HepG2 (cell line): ENCODE results near the gene IFNA2. TPM values are rescaled to one million over a fixed set of nuclear protein-coding genes. Genes with fewer than 3 reads are reported as not detected.

Experiments
- ATAC-seq: fragments of 200-7000 bp; cut with Tn5 transposase; 3 replicates; pipeline ENCODE4 v1.9.1; 2020; ENCODE audit warnings: mild to moderate bottlenecking, moderate library complexity
- BruUV-seq: library from RNA; stranded (reverse); fragments of 400-500 nt; replicated peaks from 2 replicates; lab custom pipeline; 2021; lab: Mats Ljungman, UMichigan
- CTCF ChIA-PET: fragments of 300-600 bp; formaldehyde crosslinking; extraction: SDS; loops from one replicate; lab custom pipeline; 2021; ENCODE audit warnings: low total read pairs, inconsistent platforms, low intra/inter-chr PET ratio; lab: Yijun Ruan, JAX
- POLR2A ChIA-PET: fragments of 350-600 bp; sonication (Branson Sonifier 250); formaldehyde crosslinking; loops from one replicate; lab custom pipeline; 2020; ENCODE audit warnings: antibody characterized with exemption, inconsistent platforms; lab: Yijun Ruan, JAX
- DNase-seq: peaks from one replicate; pipeline ENCODE4 v3.0.0-alpha.2; 2015; ENCODE audit warnings: low spot score
- FAIRE-seq: peaks from 3 replicates; lab custom pipeline; 2011; peaks lifted over from hg19 to GRCh38; lab: Jason Lieb, UNC
- H2AFZ ChIP-seq: one replicate; pipeline ENCODE4 v1.6.1; 2011; ENCODE audit warnings: low read length, inconsistent platforms
- H3K27ac ChIP-seq: fragments of 300-600 bp; 3 replicates; pipeline ENCODE4 v1.8.0; 2011; ENCODE audit warnings: mixed run types, mild to moderate bottlenecking, mixed read lengths, low read length, inconsistent platforms; ENCODE audit not compliant: insufficient read depth; ENCODE audit errors: extremely low read length
- H3K27me3 ChIP-seq, 2 experiments: fragments of 200-600 bp in 1 of 2; 2 replicates in 1 of 2; 3 replicates in 1 of 2; pipeline versions ENCODE4 v1.6.0 to v1.8.0; 2011; ENCODE audit warnings: low read length in 2 of 2, mild to moderate bottlenecking in 2 of 2, moderate library complexity in 2 of 2, inconsistent platforms in 1 of 2; ENCODE audit not compliant: insufficient read depth in 2 of 2, control insufficient read depth in 1 of 2
- H3K36me3 ChIP-seq, 2 experiments: fragments of 200-600 bp in 1 of 2; replicated peaks in 1 of 2; 2 replicates in 1 of 2; 3 replicates in 1 of 2; pipeline versions ENCODE4 v1.5.1 to v1.8.0; 2011; ENCODE audit warnings: low read length in 2 of 2, inconsistent platforms in 1 of 2; ENCODE audit not compliant: insufficient read depth in 2 of 2, control insufficient read depth in 1 of 2
- H3K4me1 ChIP-seq: 2 replicates; pipeline ENCODE4 v1.5.1; 2012; ENCODE audit warnings: low read length, inconsistent platforms; ENCODE audit not compliant: insufficient read depth
- H3K4me2 ChIP-seq: 2 replicates; pipeline ENCODE4 v1.6.0; 2011; ENCODE audit warnings: low read depth, low read length, inconsistent platforms
- H3K4me3 ChIP-seq, 3 experiments: fragments of 200-600 bp in 1 of 3; sonication (generic), shearing (Covaris generic) in 1 of 3; replicated peaks in 1 of 3; 2 replicates each; pipeline ENCODE4 v1.5.1; 2011 to 2016; ENCODE audit warnings: low read length in 3 of 3, inconsistent platforms in 2 of 3, low read depth in 2 of 3, mild to moderate bottlenecking in 2 of 3, control low read depth in 1 of 3, mixed read lengths in 1 of 3; ENCODE audit not compliant: insufficient read depth in 1 of 3
- H3K79me2 ChIP-seq: one replicate; pipeline ENCODE4 v1.6.1; 2011; ENCODE audit warnings: low read length, inconsistent platforms; ENCODE audit not compliant: insufficient read depth
- H3K9ac ChIP-seq: 2 replicates; pipeline ENCODE4 v1.6.0; 2011; ENCODE audit warnings: mild to moderate bottlenecking, low read depth, low read length, inconsistent platforms; ENCODE audit not compliant: insufficient read depth
- H3K9me3 ChIP-seq: 2 replicates; pipeline ENCODE4 v1.5.1; 2012; ENCODE audit warnings: mild to moderate bottlenecking, low read length
- H4K20me1 ChIP-seq: 2 replicates; pipeline ENCODE4 v1.6.0; 2011; ENCODE audit warnings: inconsistent platforms, mild to moderate bottlenecking, low read length, moderate library complexity; ENCODE audit not compliant: insufficient read depth
- HCFC1 ChIP-seq: fragments of 150-350 bp; IDR thresholded peaks from 2 replicates; pipeline ENCODE4 v1.6.1; 2014; ENCODE audit warnings: low read depth, low read length
- KLF16 ChIP-seq, 2 experiments: sonication (generic) in 1 of 2; formaldehyde crosslinking in 1 of 2; IDR thresholded peaks; 2 replicates each; pipeline versions ENCODE4 v1.6.1 to v1.8.0; 2016 to 2023; ENCODE audit warnings: missing genetic modification reagents in 2 of 2, missing compliant biosample characterization in 1 of 2
- ZKSCAN8 ChIP-seq: IDR thresholded peaks from 2 replicates; pipeline ENCODE4 v1.6.1; 2016; ENCODE audit warnings: borderline replicate concordance, missing genetic modification reagents, missing compliant biosample characterization
- ZNF441 ChIP-seq: sonication (generic); formaldehyde crosslinking; IDR thresholded peaks from 2 replicates; pipeline ENCODE4 v1.7.0; 2021; ENCODE audit warnings: missing genetic modification reagents, borderline replicate concordance
- WGBS: methylation state at CpG from one replicate; pipeline ENCODE4 v1.1.6; 2017; ENCODE audit warnings: low lambda C conversion rate; 5-methylcytosine and 5-hydroxymethylcytosine counted together
- in situ Hi-C: cut with HindIII; loops from 2 replicates; pipeline ENCODE4 v1.10.0; 2017; ENCODE audit warnings: low pct_unique_long_range_greater_than_20kb; ENCODE audit not compliant: extremely low pct_ligation_motif_present
- intact Hi-C: fragments of 100-400 bp; cut with micrococcal nuclease; formaldehyde crosslinking; loops from one replicate; pipeline ENCODE4 v1.10.0; 2022; ENCODE audit not compliant: unreplicated experiment
- polyA plus RNA-seq, 8 experiments: library from polyadenylated mRNA; depleted of rRNA in 3 of 8; stranded (reverse) in 7 of 8; unstranded in 1 of 8; fragments of >200 nt; fragmentation: Illumina TruSeq in 4 of 8; extraction: Trizol in 4 of 8; gene quantifications; 2 replicates each; pipeline versions ENCODE4 v1.2.1 to v1.2.3, GENCODE V29; 2011 to 2016; ENCODE audit warnings: low read depth in 4 of 8, missing spikeins in 1 of 8, mixed read lengths in 1 of 8; ENCODE audit not compliant: insufficient read depth in 1 of 8
- total RNA-seq, 5 experiments: library from RNA; depleted of rRNA; stranded (reverse); fragments of >200 nt; fragmentation: Illumina TruSeq; extraction: Trizol; gene quantifications; 2 replicates each; pipeline ENCODE4 v1.2.3, GENCODE V29; 2016; ENCODE audit warnings: low read depth in 1 of 5
- TF ChIP-seq, protein P1 (sequence below): fragments of 450-650 bp; IDR thresholded peaks from 2 replicates; pipeline ENCODE4 v1.6.1; 2016

IFNA2 gene
- total and polyA plus RNA-seq, 2 of the 13 experiments (the other 11 are each of a cell fraction or from before 2014, with no cell fraction given): not detected

DNA sequence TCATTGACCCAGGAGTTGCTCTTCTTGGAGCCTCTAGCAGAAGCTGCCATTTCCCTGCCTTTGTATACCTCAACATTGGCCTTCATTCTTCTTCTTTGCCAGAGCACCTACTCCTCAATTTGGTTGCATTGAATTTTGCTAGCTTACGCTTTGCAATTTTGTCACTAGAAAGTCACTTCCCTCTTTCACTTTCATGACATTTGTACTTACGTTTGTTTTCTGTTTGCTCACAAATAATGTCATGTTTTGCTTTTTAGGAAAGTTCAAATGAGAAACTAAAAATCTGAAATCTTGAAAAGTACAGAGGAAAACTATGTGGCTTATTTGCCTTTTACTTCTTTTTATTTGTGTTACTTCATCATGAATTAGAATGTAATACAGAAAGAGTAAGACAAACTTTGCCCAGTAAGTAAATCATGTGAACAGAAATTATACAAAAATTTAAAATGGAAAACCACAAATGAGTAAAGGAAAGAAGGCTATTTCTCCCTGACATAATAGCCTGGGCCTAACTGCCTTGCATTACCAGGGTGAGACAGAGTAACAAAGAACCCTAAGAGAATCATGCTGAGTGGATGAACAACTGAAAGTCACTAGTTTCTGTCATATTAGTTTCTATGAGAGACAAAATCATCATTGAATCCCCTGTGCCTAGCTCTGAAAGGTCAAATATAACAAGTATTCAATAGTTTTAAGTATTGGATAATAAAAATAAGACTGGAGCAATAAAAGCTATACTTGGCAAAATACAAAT, 47.7 kb upstream of the IFNA2 start (continued):
- no peak for TF ChIP-seq KLF16 (CRISPR knock-in tag; IDR thresholded peaks at IDR 0.05)

DNA sequence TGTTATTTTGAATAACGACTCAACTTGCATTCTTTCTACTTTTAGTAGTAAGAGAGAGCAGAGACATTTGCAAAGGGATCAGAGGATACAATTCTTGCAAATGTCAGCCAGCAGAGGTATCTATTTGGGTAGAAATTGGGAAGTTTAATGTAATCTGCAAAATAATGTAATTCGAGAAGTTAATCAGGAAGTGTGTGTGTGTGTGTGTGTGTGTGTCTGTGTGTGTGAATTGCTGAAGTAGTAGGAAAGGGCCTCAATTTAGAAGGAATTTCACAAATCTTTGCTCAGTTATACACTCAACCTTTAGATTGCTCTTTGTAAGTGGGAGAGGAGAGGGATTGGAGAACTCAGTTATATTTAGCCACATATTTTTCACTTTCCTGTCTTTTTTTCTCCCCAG, 44.0 kb upstream of the IFNA2 start:
- H3K4me2 ChIP-seq: no peak overlapping the region
- H3K36me3 ChIP-seq: no peaks in the 10 kb centered on the region
- in situ Hi-C loops (no loop called here), intact Hi-C loops (no loop called here)
- FAIRE-seq: no peak
- H3K27me3 ChIP-seq: no peaks in the 10 kb centered on the region
- ATAC-seq: no peak
- no peak for TF ChIP-seq ZNF441
- no peak for TF ChIP-seq ZKSCAN8 (CRISPR knock-in tag)
- TF ChIP-seq, protein P1, sequence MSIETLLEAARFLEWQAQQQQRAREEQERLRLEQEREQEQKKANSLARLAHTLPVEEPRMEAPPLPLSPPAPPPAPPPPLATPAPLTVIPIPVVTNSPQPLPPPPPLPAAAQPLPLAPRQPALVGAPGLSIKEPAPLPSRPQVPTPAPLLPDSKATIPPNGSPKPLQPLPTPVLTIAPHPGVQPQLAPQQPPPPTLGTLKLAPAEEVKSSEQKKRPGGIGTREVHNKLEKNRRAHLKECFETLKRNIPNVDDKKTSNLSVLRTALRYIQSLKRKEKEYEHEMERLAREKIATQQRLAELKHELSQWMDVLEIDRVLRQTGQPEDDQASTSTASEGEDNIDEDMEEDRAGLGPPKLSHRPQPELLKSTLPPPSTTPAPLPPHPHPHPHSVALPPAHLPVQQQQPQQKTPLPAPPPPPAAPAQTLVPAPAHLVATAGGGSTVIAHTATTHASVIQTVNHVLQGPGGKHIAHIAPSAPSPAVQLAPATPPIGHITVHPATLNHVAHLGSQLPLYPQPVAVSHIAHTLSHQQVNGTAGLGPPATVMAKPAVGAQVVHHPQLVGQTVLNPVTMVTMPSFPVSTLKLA: no peak
- TF ChIP-seq HCFC1: no peak
- TF ChIP-seq, all 625 proteins: peak for 0
- H2AFZ ChIP-seq: no peak overlapping the region
- H3K4me1 ChIP-seq: no peaks in the 10 kb centered on the region
- no peak for DNase-seq
- H3K9me3 ChIP-seq: no peaks in the 10 kb centered on the region
- no peak overlapping the region for H3K27ac ChIP-seq
- H4K20me1 ChIP-seq: no peaks in the 10 kb centered on the region
- ChIA-PET POLR2A (no interaction called here), CTCF (no interaction called here)
- no peaks in the 10 kb centered on the region for H3K79me2 ChIP-seq
- no peak overlapping the region for H3K9ac ChIP-seq
- WGBS: 0% methylated on average over 2 of the region's 2 CpGs
- no TSS peak for BruUV-seq
- no peak overlapping the region for H3K4me3 ChIP-seq
